ENCODE measurements around the gene AFDN.

- TF ChIP-seq CTCF (conservative IDR thresholded peaks at IDR 0.05; ENCODE audit: low read depth in 2 of 2) (no peak), EZH2 (IDR thresholded peaks at IDR 0.05; ENCODE audit: low read depth, unreplicated experiment) (no peak), POLR2AphosphoS5 (IDR thresholded peaks at IDR 0.05; ENCODE audit: low read depth) (no peak), CREB1 (CRISPR knock-in tag; IDR thresholded peaks at IDR 0.05; ENCODE audit: low read depth) (no peak)
- TF ChIP-seq, protein P1, sequence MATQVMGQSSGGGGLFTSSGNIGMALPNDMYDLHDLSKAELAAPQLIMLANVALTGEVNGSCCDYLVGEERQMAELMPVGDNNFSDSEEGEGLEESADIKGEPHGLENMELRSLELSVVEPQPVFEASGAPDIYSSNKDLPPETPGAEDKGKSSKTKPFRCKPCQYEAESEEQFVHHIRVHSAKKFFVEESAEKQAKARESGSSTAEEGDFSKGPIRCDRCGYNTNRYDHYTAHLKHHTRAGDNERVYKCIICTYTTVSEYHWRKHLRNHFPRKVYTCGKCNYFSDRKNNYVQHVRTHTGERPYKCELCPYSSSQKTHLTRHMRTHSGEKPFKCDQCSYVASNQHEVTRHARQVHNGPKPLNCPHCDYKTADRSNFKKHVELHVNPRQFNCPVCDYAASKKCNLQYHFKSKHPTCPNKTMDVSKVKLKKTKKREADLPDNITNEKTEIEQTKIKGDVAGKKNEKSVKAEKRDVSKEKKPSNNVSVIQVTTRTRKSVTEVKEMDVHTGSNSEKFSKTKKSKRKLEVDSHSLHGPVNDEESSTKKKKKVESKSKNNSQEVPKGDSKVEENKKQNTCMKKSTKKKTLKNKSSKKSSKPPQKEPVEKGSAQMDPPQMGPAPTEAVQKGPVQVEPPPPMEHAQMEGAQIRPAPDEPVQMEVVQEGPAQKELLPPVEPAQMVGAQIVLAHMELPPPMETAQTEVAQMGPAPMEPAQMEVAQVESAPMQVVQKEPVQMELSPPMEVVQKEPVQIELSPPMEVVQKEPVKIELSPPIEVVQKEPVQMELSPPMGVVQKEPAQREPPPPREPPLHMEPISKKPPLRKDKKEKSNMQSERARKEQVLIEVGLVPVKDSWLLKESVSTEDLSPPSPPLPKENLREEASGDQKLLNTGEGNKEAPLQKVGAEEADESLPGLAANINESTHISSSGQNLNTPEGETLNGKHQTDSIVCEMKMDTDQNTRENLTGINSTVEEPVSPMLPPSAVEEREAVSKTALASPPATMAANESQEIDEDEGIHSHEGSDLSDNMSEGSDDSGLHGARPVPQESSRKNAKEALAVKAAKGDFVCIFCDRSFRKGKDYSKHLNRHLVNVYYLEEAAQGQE (IDR thresholded peaks at IDR 0.05; ENCODE audit: unreplicated experiment): no peak
Measured at GRCh38 chr6:167817729-167818128, 9.0 kb upstream of the AFDN start.
